ENCODE data around the gene NPHP4. TPM values are rescaled to one million over a fixed set of nuclear protein-coding genes. Genes with fewer than 3 reads are reported as not detected.

The NPHP4 gene
- total RNA-seq, 1 experiment from 2014 or later = 20.0 TPM

- Histone ChIP-seq H3K4me2 (ENCODE audit: low read length) (no peak overlapping the region), H3K4me3 (replicated peaks in 1 of 2; ENCODE audit: low read depth in 1 of 2, low read length in 2 of 2) (no peak overlapping the region), H3K27me3 (ENCODE audit: insufficient read depth, low read length) (no peaks in the 10 kb centered on the region), H4K20me1 (ENCODE audit: insufficient read depth) (no peaks in the 10 kb centered on the region), H3K9ac (ENCODE audit: low read length) (no peak overlapping the region), H3K79me2 (ENCODE audit: insufficient read depth, low read length) (no peaks in the 10 kb centered on the region), H3K27ac (ENCODE audit: low read depth, low read length) (no peak overlapping the region), H3K9me3 (ENCODE audit: control insufficient read depth in 1 of 2, insufficient read depth in 1 of 2, low read depth in 1 of 2, low read length in 2 of 2) (no peaks in the 10 kb centered on the region), H2AFZ (ENCODE audit: low read depth, low read length, poor library complexity, severe bottlenecking) (no peak overlapping the region), H3K4me1 (ENCODE audit: control insufficient read depth in 1 of 2, insufficient read depth in 2 of 2, low read length in 2 of 2) (no peaks in the 10 kb centered on the region), H3K36me3 (ENCODE audit: control insufficient read depth in 1 of 2, insufficient read depth in 2 of 2, low read length in 2 of 2) (no peaks in the 10 kb centered on the region), H3K9me2 (ENCODE audit: insufficient read depth) (no peaks in the 10 kb centered on the region)
- BruUV-seq (replicated peaks) = no TSS peak
- ChIA-PET CTCF (no interaction called here), POLR2A (no interaction called here), RAD21 (ENCODE audit: low non-redundant PET in 1 of 2, low total read pairs in 2 of 2, uncharacterized antibody in 2 of 2, unreplicated experiment in 2 of 2) (no interaction called here)
- TF ChIP-seq CEBPB (IDR thresholded peaks at IDR 0.05; ENCODE audit: low read depth) = no peak
- TF ChIP-seq YY1 (IDR thresholded peaks at IDR 0.05; ENCODE audit: extremely low read depth, insufficient replicate concordance, low read depth, low read length) = no peak
- no peak for TF ChIP-seq MAX (IDR thresholded peaks at IDR 0.05)
- no peak for TF ChIP-seq EZH2 (IDR thresholded peaks at IDR 0.05)
- TF ChIP-seq ATF3 (IDR thresholded peaks at IDR 0.05) = no peak
- TF ChIP-seq REST (IDR thresholded peaks at IDR 0.05; ENCODE audit: low read depth) = no peak
- no peak for TF ChIP-seq EZH2phosphoT487 (IDR thresholded peaks at IDR 0.05; ENCODE audit: borderline replicate concordance)
- TF ChIP-seq CTCF (IDR thresholded peaks at IDR 0.05 in 2 of 3, conservative IDR thresholded peaks at IDR 0.05 in 1 of 3; ENCODE audit: borderline replicate concordance in 1 of 3, insufficient read depth in 1 of 3, low read depth in 2 of 3, low read length in 2 of 3) = no peak
- no peak for TF ChIP-seq ELF1 (IDR thresholded peaks at IDR 0.05; ENCODE audit: borderline replicate concordance, low read depth)
- TF ChIP-seq SIN3A (IDR thresholded peaks at IDR 0.05; ENCODE audit: low read depth) = no peak
- TF ChIP-seq SP1 (IDR thresholded peaks at IDR 0.05; ENCODE audit: low read depth) = no peak
- TF ChIP-seq ZNF274 (IDR thresholded peaks at IDR 0.05; ENCODE audit: low read depth, low read length) = no peak
- TF ChIP-seq POLR2AphosphoS5 (IDR thresholded peaks at IDR 0.05; ENCODE audit: low read depth, low read length) = no peak
- TF ChIP-seq JUND (IDR thresholded peaks at IDR 0.05) = no peak
- TF ChIP-seq TCF7L2 (IDR thresholded peaks at IDR 0.05; ENCODE audit: borderline replicate concordance, extremely low read depth, insufficient read depth, insufficient read length) = no peak
- no peak for TF ChIP-seq EGR1 (IDR thresholded peaks at IDR 0.05; ENCODE audit: low read depth)
- no peak for TF ChIP-seq ZBTB33 (IDR thresholded peaks at IDR 0.05; ENCODE audit: extremely low read depth, insufficient replicate concordance, low read length)
- ATAC-seq = no peak
- intact Hi-C loops (cut with micrococcal nuclease) = no loop called here
- DNase-seq (ENCODE audit: low read depth, low spot score) = no peak
These were observed 109.7 kb downstream of the NPHP4 start for GRCh38 chr1:5882367-5883128.
